Fibroblast of lung (primary cell): ENCODE data around the gene CPXM1.

Source experiments
- CTCF ChIP-seq, 2 donors: IDR thresholded peaks in 1 of 2; conservative IDR thresholded peaks in 1 of 2; 1 replicate in 1 of 2; 2 replicates in 1 of 2; pipeline ENCODE4 v1.5.1; 2011 to 2012; ENCODE audit warnings: low read length in 2 of 2, control low read depth in 1 of 2, inconsistent platforms in 1 of 2, low read depth in 1 of 2, mild to moderate bottlenecking in 1 of 2
- EZH2 ChIP-seq: IDR thresholded peaks from 2 replicates; pipeline ENCODE4 v1.5.1; 2012; ENCODE audit warnings: low read length, control low read depth, mild to moderate bottlenecking; ENCODE audit errors: missing control alignments

- TF ChIP-seq CTCF (conservative IDR thresholded peaks at IDR 0.05 in 1 of 2, IDR thresholded peaks at IDR 0.05 in 1 of 2; ENCODE audit: low read depth in 1 of 2, low read length in 2 of 2): no peak
- no peak for TF ChIP-seq EZH2
Measured at GRCh38 chr20:2809690-2810089, 9.3 kb upstream of the CPXM1 start.
